GM18951 (cell line): ENCODE data around the gene EIF2B1.
"Not testable (repeated sequence)": the region's sequence is repeated elsewhere in the genome, so short reads cannot be mapped to it uniquely, and the experiment has no call there.

Experiments
- POLR2A ChIP-seq: IDR thresholded peaks from 4 replicates; pipeline ENCODE4 v1.6.1; 2011; ENCODE audit warnings: mild to moderate bottlenecking; ENCODE audit not compliant: insufficient read length, insufficient read depth; ENCODE audit errors: extremely low read depth
- in situ Hi-C: fragments of 300-500 bp; cut with MboI; formaldehyde crosslinking; loops from one replicate; pipeline ENCODE4 v1.12.0; 2022; ENCODE audit warnings: low sequenced_read_pairs, mixed read lengths, inconsistent platforms; ENCODE audit not compliant: unreplicated experiment

Gene EIF2B1

GRCh38 chr12:123654129-123654701 lies 20.7 kb upstream of the EIF2B1 start:
- no peak for TF ChIP-seq POLR2A
- in situ Hi-C loops, result no loop called here

GRCh38 chr12:123648401-123648800 lies 14.9 kb upstream of the EIF2B1 start:
- no peak for TF ChIP-seq POLR2A
- in situ Hi-C loops, result no loop called here

GRCh38 chr12:123645878-123646277 lies 12.4 kb upstream of the EIF2B1 start:
- in situ Hi-C loops, result no loop called here
- no peak for TF ChIP-seq POLR2A

GRCh38 chr12:123645380-123645779 lies 11.9 kb upstream of the EIF2B1 start:
- no peak for TF ChIP-seq POLR2A
- in situ Hi-C loops, result no loop called here

- in situ Hi-C loops, result no loop called here
- TF ChIP-seq POLR2A, result no peak
Measured at GRCh38 chr12:123643911-123644310, 10.4 kb upstream of the EIF2B1 start.

GRCh38 chr12:123634142-123634561 lies 666 bp upstream of the EIF2B1 start:
- in situ Hi-C loops, result no loop called here
- no peak for TF ChIP-seq POLR2A

- in situ Hi-C loops, result no loop called here
- no peak for TF ChIP-seq POLR2A
Measured at GRCh38 chr12:123621619-123622530, 11.6 kb downstream of the EIF2B1 start.

GRCh38 chr12:123621101-123621500 lies 12.4 kb downstream of the EIF2B1 start:
- in situ Hi-C loops, result no loop called here
- no peak for TF ChIP-seq POLR2A

- in situ Hi-C loops, result no loop called here
- TF ChIP-seq POLR2A, result no peak
Measured at GRCh38 chr12:123617580-123617979, 15.9 kb downstream of the EIF2B1 start.

- TF ChIP-seq POLR2A, result no peak
- in situ Hi-C loops, result no loop called here
Measured at GRCh38 chr12:123617144-123617543, 16.3 kb downstream of the EIF2B1 start.

GRCh38 chr12:123614531-123614930 lies 19.0 kb downstream of the EIF2B1 start:
- in situ Hi-C loops, result no loop called here
- TF ChIP-seq POLR2A, result no peak

- in situ Hi-C loops, result no loop called here
- TF ChIP-seq POLR2A, result no peak
Measured at GRCh38 chr12:123614110-123614509, 19.4 kb downstream of the EIF2B1 start.

- in situ Hi-C loops, result no loop called here
- TF ChIP-seq POLR2A, result no peak
Measured at GRCh38 chr12:123608182-123608581, 25.3 kb downstream of the EIF2B1 start.

- no peak for TF ChIP-seq POLR2A
- in situ Hi-C loops, result no loop called here
Measured at GRCh38 chr12:123607756-123608155, 25.7 kb downstream of the EIF2B1 start.

- in situ Hi-C loops, result not testable (repeated sequence)
Measured at GRCh38 chr12:123603495-123603894, 30.0 kb downstream of the EIF2B1 start.
